ENCODE measurements around the gene ZCCHC7.
A peak's percentile ranks its signal among the peaks of the same experiment; 100 is the strongest.

Gene ZCCHC7

GRCh38 chr9:37364751-37365360 is 244.5 kb downstream of the ZCCHC7 start:
- CTCF ChIA-PET: interaction anchor here (0.9 to 1.8 kb wide), 5 partner anchors 11 to 491 kb away, joined by 3 to 10 read pairs (median 5); no protein-coding TSS in a partner anchor
- peaks cover 3% of the 10 kb centered on the region for H3K36me3 Mint-ChIP-seq
- DNase-seq: peak; percentile 43
- no peak overlapping the region for H3K27ac Mint-ChIP-seq
- H3K27me3 Mint-ChIP-seq: no peaks in the 10 kb centered on the region
- no peak overlapping the region for H3K4me3 Mint-ChIP-seq
- H3K4me1 Mint-ChIP-seq: no peaks in the 10 kb centered on the region
- no peaks in the 10 kb centered on the region for H3K9me3 Mint-ChIP-seq

- Mint-ChIP-seq H3K4me3 (no peak overlapping the region), H3K9me3 (no peaks in the 10 kb centered on the region), H3K36me3 (no peaks in the 10 kb centered on the region), H3K27ac (peak overlapping the region; percentile 58), H3K27me3 (peaks cover 24% of the 10 kb centered on the region), H3K4me1 (no peaks in the 10 kb centered on the region)
- CTCF ChIA-PET: no interaction called here
- no peak for DNase-seq
Observed at GRCh38 chr9:37369671-37370070, 249.3 kb downstream of the ZCCHC7 start.

DNA sequence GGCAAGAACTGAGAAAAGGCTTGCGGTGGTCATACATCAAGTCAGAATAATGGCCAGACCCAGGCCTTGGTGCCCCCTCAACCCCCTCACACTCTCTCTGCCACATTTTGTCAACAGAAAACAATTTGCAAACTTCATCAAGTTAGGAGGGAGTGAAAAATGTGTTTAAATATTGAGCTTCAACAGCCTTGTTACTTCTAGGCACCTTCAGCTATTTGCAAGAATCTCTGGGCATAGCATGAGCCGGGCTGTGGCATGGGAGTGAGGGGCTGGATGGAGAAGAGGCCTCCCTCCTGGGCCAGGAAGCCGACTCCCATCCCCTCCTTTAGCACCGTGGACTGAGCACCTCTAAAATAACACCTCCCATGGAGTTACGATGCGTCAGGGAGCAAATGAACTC is 249.9 kb downstream of the ZCCHC7 start:
- no peaks in the 10 kb centered on the region for H3K36me3 Mint-ChIP-seq
- H3K4me3 Mint-ChIP-seq: no peak overlapping the region
- no peak for DNase-seq
- peaks cover 24% of the 10 kb centered on the region for H3K27me3 Mint-ChIP-seq
- CTCF ChIA-PET: no interaction called here
- H3K4me1 Mint-ChIP-seq: peaks cover 2% of the 10 kb centered on the region
- peak overlapping the region; percentile 16 for H3K27ac Mint-ChIP-seq
- no peaks in the 10 kb centered on the region for H3K9me3 Mint-ChIP-seq

DNA sequence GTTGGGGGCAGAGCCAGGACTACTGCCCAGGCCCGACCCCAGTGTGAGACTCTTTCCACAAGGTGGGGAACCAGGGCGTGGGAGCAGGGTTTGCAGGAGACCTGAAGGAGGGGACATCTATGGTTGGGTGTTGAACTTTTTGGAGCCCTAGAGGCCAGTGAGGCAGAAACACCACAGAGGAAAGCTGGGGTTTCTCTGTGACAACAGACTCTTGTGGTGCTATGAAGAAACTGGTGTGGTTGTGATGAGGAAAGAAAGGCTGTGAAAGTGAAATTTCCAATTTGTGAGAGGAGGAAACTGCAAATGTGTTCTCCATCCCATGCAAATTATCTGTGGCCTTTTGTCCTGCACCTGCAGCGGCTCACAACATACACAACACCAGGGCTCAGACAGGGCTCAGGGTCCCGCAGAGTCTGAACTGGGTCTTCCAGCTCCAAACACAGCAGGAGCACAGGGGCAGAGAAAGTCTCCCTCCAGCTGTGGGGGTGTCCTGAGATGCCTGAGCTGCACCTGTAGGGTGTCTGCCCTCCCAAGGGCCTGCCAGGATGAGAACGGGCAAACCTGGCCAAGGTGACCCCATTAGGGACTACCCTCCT is 250.7 kb downstream of the ZCCHC7 start:
- CTCF ChIA-PET: no interaction called here
- Mint-ChIP-seq H3K4me3 (no peak overlapping the region), H3K4me1 (peaks cover 2% of the 10 kb centered on the region), H3K9me3 (no peaks in the 10 kb centered on the region), H3K27ac (no peak overlapping the region), H3K27me3 (peaks cover 26% of the 10 kb centered on the region), H3K36me3 (no peaks in the 10 kb centered on the region)
- DNase-seq: no peak

DNA sequence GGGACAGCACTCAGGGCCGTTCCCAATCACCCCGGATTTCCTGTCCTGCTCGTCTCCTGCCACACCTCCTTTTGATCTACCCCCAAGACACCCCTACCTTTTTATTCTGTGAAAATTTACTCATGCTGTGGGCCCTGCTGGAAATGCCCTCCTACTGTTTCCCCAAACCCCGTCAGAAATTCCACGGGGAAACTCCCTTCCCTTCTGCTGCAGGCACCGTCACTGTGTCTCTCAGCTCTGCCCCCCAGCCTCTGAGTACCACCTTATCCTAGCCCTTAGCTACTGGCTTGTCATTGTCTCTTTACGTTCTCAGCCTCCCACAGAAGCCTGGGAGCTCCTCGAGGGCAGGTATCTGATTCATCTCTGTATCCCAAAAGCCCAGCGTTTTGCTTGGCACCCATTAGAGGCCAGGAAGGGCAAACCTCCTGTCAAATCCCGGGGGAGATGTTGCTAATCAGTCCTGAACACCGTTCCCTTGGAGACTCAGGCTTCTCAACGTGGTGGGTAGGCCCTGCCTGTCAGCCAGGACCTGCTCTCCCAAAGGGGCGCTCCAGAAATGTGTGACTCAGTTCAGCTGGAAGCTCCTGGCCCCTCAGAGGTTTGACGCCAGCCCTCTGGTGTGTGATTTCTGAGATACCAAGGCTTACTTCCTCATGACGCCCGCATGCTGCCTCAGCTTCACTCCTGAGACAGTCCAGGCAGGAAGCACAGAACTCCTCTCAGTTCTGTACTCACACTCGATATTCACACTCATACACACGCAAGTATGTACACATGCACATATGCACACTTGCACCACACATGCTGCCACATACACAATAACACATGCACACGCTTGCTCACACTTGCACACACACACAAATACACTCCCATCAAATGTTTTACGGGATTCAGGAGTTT is 251.4 kb downstream of the ZCCHC7 start:
- no peaks in the 10 kb centered on the region for H3K9me3 Mint-ChIP-seq

DNA sequence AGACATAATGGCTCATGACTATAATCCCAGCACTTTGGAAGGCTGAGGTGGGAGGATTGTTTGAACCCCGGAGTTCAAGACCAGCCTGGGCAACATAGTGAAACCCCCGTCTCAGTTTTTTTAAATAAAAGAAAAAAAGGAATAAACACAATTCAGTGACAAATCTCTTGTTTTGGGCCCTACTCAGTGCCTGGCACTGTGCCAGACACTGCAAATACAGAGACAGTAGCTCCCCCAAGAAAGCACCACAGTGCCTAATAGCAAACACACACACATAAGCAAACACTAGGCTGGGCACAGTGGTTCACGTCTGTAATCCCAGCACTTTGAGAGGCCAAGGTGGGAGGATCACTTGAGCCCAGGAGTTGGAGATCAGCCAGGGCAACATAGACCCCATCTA is 252.5 kb downstream of the ZCCHC7 start:
- no peak for DNase-seq
- H3K27ac Mint-ChIP-seq: no peak overlapping the region

More for the DNA sequence above, 251.4 kb downstream of the ZCCHC7 start:
- Mint-ChIP-seq H3K36me3 (no peaks in the 10 kb centered on the region), H3K4me1 (peaks cover 2% of the 10 kb centered on the region), H3K27me3 (peaks cover 32% of the 10 kb centered on the region), H3K4me3 (no peak overlapping the region), H3K27ac (no peak overlapping the region)
- CTCF ChIA-PET: interaction anchor here (0.8 kb wide), 1 partner anchor 499 kb away, joined by 3 read pairs; no protein-coding TSS in a partner anchor
- no peak for DNase-seq

DNA sequence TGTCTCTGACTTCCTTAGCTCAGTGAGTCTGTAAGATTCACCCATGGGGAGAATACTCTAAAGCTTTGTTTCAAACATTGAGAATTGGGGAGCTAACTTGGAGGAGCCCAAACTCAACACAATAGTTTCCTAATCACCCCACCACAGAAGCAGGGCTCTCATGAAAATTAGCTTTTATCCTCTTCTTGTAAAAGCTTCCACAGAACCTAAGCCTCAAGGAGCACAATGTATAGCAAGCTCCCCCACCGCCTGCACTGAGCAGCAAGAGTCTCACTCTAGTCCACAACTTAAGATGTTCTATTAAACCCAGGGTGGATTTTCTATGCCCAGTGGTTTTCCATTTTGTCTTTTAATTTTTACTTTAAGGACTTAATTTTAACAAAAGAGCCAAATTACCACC is 253.2 kb downstream of the ZCCHC7 start:
- DNase-seq: no peak
- Mint-ChIP-seq H3K27me3 (peaks cover 45% of the 10 kb centered on the region), H3K4me1 (peaks cover 2% of the 10 kb centered on the region), H3K27ac (no peak overlapping the region), H3K9me3 (no peaks in the 10 kb centered on the region), H3K36me3 (no peaks in the 10 kb centered on the region), H3K4me3 (no peak overlapping the region)
- CTCF ChIA-PET: no interaction called here

More for the DNA sequence above, 252.5 kb downstream of the ZCCHC7 start:
- H3K4me1 Mint-ChIP-seq: peaks cover 2% of the 10 kb centered on the region
- CTCF ChIA-PET: no interaction called here
- H3K9me3 Mint-ChIP-seq: no peaks in the 10 kb centered on the region
- peaks cover 39% of the 10 kb centered on the region for H3K27me3 Mint-ChIP-seq
- no peak overlapping the region for H3K4me3 Mint-ChIP-seq
- no peaks in the 10 kb centered on the region for H3K36me3 Mint-ChIP-seq

DNA sequence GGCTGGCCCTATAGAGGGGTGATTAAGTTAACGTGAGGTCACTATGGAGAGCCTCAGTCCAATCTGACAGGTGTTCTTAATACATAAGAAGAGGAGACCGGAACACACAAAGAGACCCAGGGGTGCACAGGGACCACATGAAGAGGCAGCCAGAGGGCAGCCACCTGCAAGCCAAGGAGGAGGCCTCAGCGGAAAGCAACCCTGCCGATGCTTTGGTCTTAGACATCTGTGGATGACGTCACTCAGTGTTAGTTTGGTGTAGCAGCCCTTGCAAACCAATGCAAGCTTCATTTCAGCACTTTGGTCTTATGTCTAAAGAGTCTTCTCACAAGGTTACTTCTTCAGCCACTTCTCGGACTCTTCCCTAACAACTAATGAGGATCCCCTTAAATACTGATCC is 254.5 kb downstream of the ZCCHC7 start:
- Mint-ChIP-seq H3K27ac (no peak overlapping the region), H3K4me3 (no peak overlapping the region), H3K9me3 (no peaks in the 10 kb centered on the region), H3K27me3 (peaks cover 45% of the 10 kb centered on the region), H3K4me1 (peaks cover 2% of the 10 kb centered on the region), H3K36me3 (no peaks in the 10 kb centered on the region)
- CTCF ChIA-PET: no interaction called here
- no peak for DNase-seq

- CTCF ChIA-PET: no interaction called here
- Mint-ChIP-seq H3K9me3 (no peaks in the 10 kb centered on the region), H3K4me1 (peaks cover 2% of the 10 kb centered on the region), H3K4me3 (no peak overlapping the region), H3K36me3 (no peaks in the 10 kb centered on the region), H3K27ac (no peak overlapping the region), H3K27me3 (peaks cover 31% of the 10 kb centered on the region)
- no peak for DNase-seq
Observed at GRCh38 chr9:37377688-37378612, 257.6 kb downstream of the ZCCHC7 start.

GRCh38 chr9:37378613-37379004 is 258.2 kb downstream of the ZCCHC7 start:
- Mint-ChIP-seq H3K9me3 (no peaks in the 10 kb centered on the region), H3K36me3 (no peaks in the 10 kb centered on the region), H3K27ac (no peak overlapping the region), H3K4me3 (no peak overlapping the region), H3K27me3 (peaks cover 26% of the 10 kb centered on the region), H3K4me1 (peaks cover 2% of the 10 kb centered on the region)
- DNase-seq: no peak
- CTCF ChIA-PET: no interaction called here

- H3K4me1 Mint-ChIP-seq: peaks cover under 1% of the 10 kb centered on the region
- no peaks in the 10 kb centered on the region for H3K36me3 Mint-ChIP-seq
- no peak for DNase-seq
- H3K27ac Mint-ChIP-seq: no peak overlapping the region
- no peak overlapping the region for H3K4me3 Mint-ChIP-seq
- H3K27me3 Mint-ChIP-seq: peaks cover 26% of the 10 kb centered on the region
- CTCF ChIA-PET: no interaction called here
- no peaks in the 10 kb centered on the region for H3K9me3 Mint-ChIP-seq
Observed at GRCh38 chr9:37379835-37380234, 259.5 kb downstream of the ZCCHC7 start.

DNA sequence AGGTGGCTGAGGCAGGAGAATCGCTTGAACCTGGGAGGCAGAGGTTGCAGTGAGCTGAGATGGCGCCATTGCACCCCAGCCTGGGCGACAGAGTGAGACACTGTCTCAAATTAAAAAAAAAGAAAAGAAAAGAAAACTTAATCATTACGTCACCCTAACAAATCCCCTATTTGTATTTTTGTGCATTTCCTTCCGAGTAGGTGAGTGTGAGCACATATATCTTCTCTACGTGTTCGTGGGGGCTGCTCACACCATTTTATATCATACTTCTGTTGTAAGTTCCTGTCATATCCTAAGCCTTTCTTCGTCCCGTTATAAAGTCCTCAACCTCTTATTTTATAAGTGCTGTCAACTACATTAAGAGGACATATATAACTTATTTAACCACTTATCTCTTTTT is 260.2 kb downstream of the ZCCHC7 start:
- CTCF ChIA-PET: no interaction called here
- H3K27ac Mint-ChIP-seq: no peak overlapping the region
- no peaks in the 10 kb centered on the region for H3K9me3 Mint-ChIP-seq
- no peaks in the 10 kb centered on the region for H3K4me1 Mint-ChIP-seq
- H3K4me3 Mint-ChIP-seq: no peak overlapping the region
- no peak for DNase-seq
- no peaks in the 10 kb centered on the region for H3K36me3 Mint-ChIP-seq
- peaks cover 26% of the 10 kb centered on the region for H3K27me3 Mint-ChIP-seq

GRCh38 chr9:37381094-37381741 is 260.8 kb downstream of the ZCCHC7 start:
- Mint-ChIP-seq H3K9me3 (no peaks in the 10 kb centered on the region), H3K36me3 (no peaks in the 10 kb centered on the region), H3K27me3 (peaks cover 24% of the 10 kb centered on the region), H3K27ac (no peak overlapping the region), H3K4me3 (no peak overlapping the region), H3K4me1 (no peaks in the 10 kb centered on the region)
- CTCF ChIA-PET: no interaction called here
- no peak for DNase-seq

Measured in activated naive CD4-positive, alpha-beta T cell treated with anti-CD3 and anti-CD28 coated beads, Interleukin-2, amount 10 ng/mL, durations not matched to agents 7 days and 5 days (primary cell).